ENCODE results near the gene ZNF784. TPM values are rescaled to one million over a fixed set of nuclear protein-coding genes. Genes with fewer than 3 reads are reported as not detected.
A peak's percentile ranks its signal among the peaks of the same experiment; 100 is the strongest.

Gene ZNF784
- total and polyA plus RNA-seq, 2 of the 13 experiments (the other 11 are each of a cell fraction or from before 2014, with no cell fraction given) = 4.1 to 4.2 TPM

- no peak for TF ChIP-seq ZGPAT (CRISPR knock-in tag; IDR thresholded peaks at IDR 0.05)
- TF ChIP-seq SIN3A (IDR thresholded peaks at IDR 0.05; ENCODE audit: borderline replicate concordance, low read depth, low read length) = no peak
- peak; percentile 26; the same call in 1 of the 2 replicates for TF ChIP-seq CREM (IDR thresholded peaks at IDR 0.05)
- no peak for TF ChIP-seq CREM (CRISPR knock-in tag; IDR thresholded peaks at IDR 0.05)
- 0 out of 2 replicates have a peak, but pooled peaks have one; percentile 4 for TF ChIP-seq ARID4A (CRISPR knock-in tag; IDR thresholded peaks at IDR 0.05; ENCODE audit: borderline replicate concordance)
- no peak for TF ChIP-seq SATB2 (CRISPR knock-in tag; IDR thresholded peaks at IDR 0.05)
Observed at GRCh38 chr19:55655648-55656040, 31.3 kb upstream of the ZNF784 start (continued).

Measured in HepG2 (cell line).